Measurements from ENCODE around the gene DNAI1. TPM values are rescaled to one million over a fixed set of nuclear protein-coding genes. Genes with fewer than 3 reads are reported as not detected.

DNAI1 gene
- total and polyA plus RNA-seq, 7 experiments from 2014 or later = not detected

DNA sequence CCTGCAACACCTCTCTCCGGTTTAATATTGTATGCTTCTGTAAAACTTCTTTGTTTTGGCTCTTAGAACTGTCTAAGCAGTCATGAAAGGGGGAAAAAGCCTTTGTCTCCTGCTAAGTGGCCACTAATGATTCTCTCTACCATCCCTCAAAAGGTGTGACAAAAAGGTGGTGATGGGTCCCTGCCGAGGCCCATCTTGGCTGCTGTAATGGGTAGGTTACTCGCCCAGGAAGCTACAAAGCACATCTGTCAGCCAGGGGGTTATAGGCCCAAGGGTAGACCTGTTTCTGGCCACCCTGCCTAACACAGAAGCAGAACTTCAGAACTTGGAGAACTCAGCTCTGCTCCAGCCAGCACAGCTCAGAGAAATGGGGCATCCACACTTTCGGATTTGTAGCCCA is 1.9 kb upstream of the DNAI1 start:
- ATAC-seq = no peak
- intact Hi-C loops (cut with micrococcal nuclease) = loop anchor here in 1 of 2 donors (5.0 to 10.0 kb wide), 3 partner anchors 136 to 1904 kb away; partner anchors contain the start of genes SMIM27, TESK1 and TOPORS

DNA sequence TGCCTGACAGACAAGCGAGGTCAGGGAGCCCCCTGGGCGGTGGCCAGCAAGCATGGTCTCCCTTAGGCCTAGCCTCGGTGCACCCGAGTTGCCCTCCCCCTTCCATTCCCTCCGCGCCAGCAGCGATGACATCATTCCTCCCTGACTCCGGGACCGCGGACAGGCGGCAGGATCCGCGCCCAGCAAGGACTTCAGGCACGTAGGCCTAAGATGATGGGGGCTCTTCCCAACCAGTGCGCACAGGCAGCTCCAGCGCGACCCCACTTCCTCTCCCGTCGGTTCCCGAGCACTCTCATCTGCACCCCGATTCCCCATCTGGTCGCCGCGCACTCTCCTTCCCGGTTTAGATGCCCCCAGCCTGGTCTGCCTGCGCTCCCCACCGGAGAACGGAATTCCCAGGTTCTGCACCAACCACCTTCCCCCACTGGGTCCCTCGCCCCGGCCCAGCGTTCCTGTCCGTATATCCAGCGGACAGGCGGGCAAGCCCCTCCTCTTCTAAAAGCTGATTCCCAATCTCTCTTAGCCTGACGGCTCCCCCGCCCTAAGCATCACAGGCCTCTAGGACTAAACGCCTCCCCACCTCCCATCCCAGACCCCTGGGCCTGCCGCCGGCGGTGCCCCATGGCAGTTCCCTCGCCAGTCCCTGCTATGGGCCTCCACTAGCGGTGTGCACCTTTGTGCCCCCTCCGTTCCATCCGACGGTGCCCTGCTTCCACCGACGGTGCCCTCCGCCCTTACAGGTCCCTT is 1.2 kb upstream of the DNAI1 start:
- Mint-ChIP-seq H3K27ac (peak overlapping the region in 8 of 9 donors; percentile 57 to 90 (median 78)), H3K27me3 (peaks cover 0 to 23% (median 6%) of the 10 kb centered on the region in 5 donors), H3K36me3 (peaks cover 0 to 3% (median 0%) of the 10 kb centered on the region in 5 donors), H3K4me1 (peaks cover 28 to 51% (median 41%) of the 10 kb centered on the region in 7 donors), H3K9me3 (no peaks in the 10 kb centered on the region), H3K4me3 (peak overlapping the region; percentile 86 to 93 (median 91))
- H3K9me3 ChIP-seq (ENCODE audit: control insufficient read depth in 2 of 3, low read length in 3 of 3) = no peaks in the 10 kb centered on the region
- peaks cover 13 to 16% of the 10 kb centered on the region in 2 donors for H3K4me1 ChIP-seq (ENCODE audit: control insufficient read depth in 2 of 2, insufficient read depth in 2 of 2, low read length in 2 of 2)
- no peaks in the 10 kb centered on the region for H3K36me3 ChIP-seq (ENCODE audit: control insufficient read depth in 2 of 3, insufficient read depth in 3 of 3, low read length in 3 of 3)
- DNase-seq (peak in 4 of 9 donors; percentile 7 to 31 (median 14)), ATAC-seq (no peak)
- peak overlapping the region; percentile 41 for H3K27ac ChIP-seq (ENCODE audit: low read depth, low read length)
- H3K4me3 ChIP-seq (ENCODE audit: low read length) = peak overlapping the region; percentile 68
- CTCF ChIA-PET = interaction anchor here (0.6 kb wide), 1 partner anchor 55 kb away, joined by 4 read pairs; no protein-coding TSS in a partner anchor
- POLR2A ChIA-PET = interaction anchor here (0.6 kb wide), 1 partner anchor 207 kb away, joined by 3 read pairs; no protein-coding TSS in a partner anchor
- H3K27me3 ChIP-seq (ENCODE audit: control insufficient read depth in 2 of 2, insufficient read depth in 2 of 2, low read length in 2 of 2) = no peaks in the 10 kb centered on the region
- intact Hi-C loops (cut with micrococcal nuclease) = loop anchor here (1.0 to 10.0 kb wide), 19 partner anchors 20 to 1905 kb away; partner anchors contain the start of genes KIF24 (in 2 of the 2), NUDT2 (in 2 of the 2), RPP25L (in 2 of the 2) and SIGMAR1 (in 2 of the 2)

More for the DNA sequence above, 1.9 kb upstream of the DNAI1 start:
- Mint-ChIP-seq H3K27ac (peak overlapping the region in 1 of 9 donors; percentile 1), H3K27me3 (peaks cover 0 to 23% (median 6%) of the 10 kb centered on the region in 5 donors), H3K36me3 (peaks cover 0 to 6% (median 0%) of the 10 kb centered on the region in 5 donors), H3K4me1 (peaks cover 29 to 53% (median 43%) of the 10 kb centered on the region in 7 donors), H3K4me3 (peak overlapping the region; percentile 86 to 93 (median 91)), H3K9me3 (no peaks in the 10 kb centered on the region)
- ChIA-PET CTCF (interaction anchor here (0.6 kb wide), 1 partner anchor 54 kb away, joined by 4 read pairs; no protein-coding TSS in a partner anchor), POLR2A (interaction anchor here (0.5 kb wide), 1 partner anchor 146 kb away, joined by 4 read pairs; no protein-coding TSS in a partner anchor)
- Histone ChIP-seq H3K4me1 (ENCODE audit: control insufficient read depth in 2 of 2, insufficient read depth in 2 of 2, low read length in 2 of 2) (peaks cover 13 to 16% of the 10 kb centered on the region in 2 donors), H3K4me3 (ENCODE audit: low read length) (no peak overlapping the region), H3K9me3 (ENCODE audit: control insufficient read depth in 2 of 3, low read length in 3 of 3) (no peaks in the 10 kb centered on the region), H3K36me3 (ENCODE audit: control insufficient read depth in 2 of 3, insufficient read depth in 3 of 3, low read length in 3 of 3) (no peaks in the 10 kb centered on the region), H3K27me3 (ENCODE audit: control insufficient read depth in 2 of 2, insufficient read depth in 2 of 2, low read length in 2 of 2) (no peaks in the 10 kb centered on the region), H3K27ac (ENCODE audit: low read depth, low read length) (no peak overlapping the region)
- DNase-seq = no peak

DNA sequence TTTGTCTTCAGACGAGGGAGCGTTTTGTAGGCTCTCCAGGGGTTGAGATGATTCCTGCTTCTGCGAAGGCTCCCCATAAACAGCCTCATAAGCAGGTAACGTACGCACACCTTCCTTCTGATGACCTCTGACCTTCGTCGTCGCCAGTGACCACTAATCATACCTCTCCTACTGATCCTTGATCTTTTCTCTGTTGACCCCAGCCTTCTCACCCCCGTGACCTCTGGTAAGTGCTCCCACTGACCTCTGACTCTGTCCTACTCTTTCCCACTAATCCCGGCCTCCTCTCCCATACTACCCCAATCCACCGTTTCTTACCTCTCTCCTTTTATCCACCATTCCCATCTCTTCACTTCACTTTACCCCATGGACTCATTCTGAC is 345 bp downstream of the DNAI1 start:
- Histone ChIP-seq H3K27ac (ENCODE audit: low read depth, low read length) (no peak overlapping the region), H3K4me1 (ENCODE audit: control insufficient read depth in 2 of 2, insufficient read depth in 2 of 2, low read length in 2 of 2) (peaks cover 13 to 16% of the 10 kb centered on the region in 2 donors), H3K27me3 (ENCODE audit: control insufficient read depth in 2 of 2, insufficient read depth in 2 of 2, low read length in 2 of 2) (no peaks in the 10 kb centered on the region), H3K36me3 (ENCODE audit: control insufficient read depth in 2 of 3, insufficient read depth in 3 of 3, low read length in 3 of 3) (no peaks in the 10 kb centered on the region), H3K4me3 (ENCODE audit: low read length) (peak overlapping the region; percentile 52), H3K9me3 (ENCODE audit: control insufficient read depth in 2 of 3, low read length in 3 of 3) (no peaks in the 10 kb centered on the region)
- peak overlapping the region; percentile 66 to 93 (median 91) for H3K4me3 Mint-ChIP-seq
- peaks cover 0 to 1% (median 0%) of the 10 kb centered on the region in 11 donors for H3K9me3 Mint-ChIP-seq
- no peaks in the 10 kb centered on the region for H3K36me3 Mint-ChIP-seq
- intact Hi-C loops (cut with micrococcal nuclease) = loop anchor here (1.0 to 10.0 kb wide), 19 partner anchors 22 to 1907 kb away; partner anchors contain the start of genes KIF24 (in 2 of the 2), NUDT2 (in 2 of the 2), RPP25L (in 2 of the 2) and SIGMAR1 (in 2 of the 2)
- peaks cover 0 to 23% (median 6%) of the 10 kb centered on the region in 5 donors for H3K27me3 Mint-ChIP-seq
- DNase-seq (no peak), ATAC-seq (no peak)
- H3K4me1 Mint-ChIP-seq = peaks cover 28 to 43% (median 35%) of the 10 kb centered on the region in 7 donors
- H3K27ac Mint-ChIP-seq = peak overlapping the region; percentile 57 to 93 (median 80)
- POLR2A ChIA-PET = interaction anchor here (0.6 to 0.9 kb wide), 2 partner anchors 79 to 153 kb away, joined by 3 read pairs; no protein-coding TSS in a partner anchor
- CTCF ChIA-PET = no interaction called here

DNA sequence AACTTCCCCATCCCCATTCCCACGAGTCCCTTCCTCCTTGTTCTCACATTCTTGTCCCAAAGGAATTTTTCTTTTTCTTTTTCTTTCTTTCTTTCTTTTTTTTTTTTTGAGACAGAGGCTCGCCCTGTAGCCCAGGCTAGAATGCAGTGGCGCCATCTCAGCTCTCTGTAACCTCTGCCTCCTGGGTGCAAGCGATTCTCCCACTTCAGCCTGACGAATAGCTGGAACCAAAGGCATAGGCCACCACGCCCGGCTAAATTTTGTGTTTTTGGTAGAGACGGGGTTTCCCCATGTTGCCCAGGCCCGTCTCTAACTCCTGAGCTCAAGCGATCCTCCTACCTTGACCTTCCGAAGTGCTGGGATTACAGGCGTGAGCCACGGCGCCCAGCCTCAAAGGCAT is 751 bp downstream of the DNAI1 start:
- ATAC-seq (no peak), DNase-seq (no peak)
- Mint-ChIP-seq H3K4me3 (peak overlapping the region in 8 of 10 donors; percentile 17 to 93 (median 90)), H3K4me1 (peaks cover 28 to 43% (median 34%) of the 10 kb centered on the region in 7 donors), H3K27ac (peak overlapping the region in 2 of 9 donors; percentile 22 to 93), H3K9me3 (peaks cover 0 to 1% (median 0%) of the 10 kb centered on the region in 11 donors), H3K27me3 (peaks cover 0 to 23% (median 6%) of the 10 kb centered on the region in 5 donors), H3K36me3 (no peaks in the 10 kb centered on the region)
- H3K4me3 ChIP-seq (ENCODE audit: low read length) = no peak overlapping the region
- intact Hi-C loops (cut with micrococcal nuclease) = loop anchor here in 1 of 2 donors (2.0 to 10.0 kb wide), 7 partner anchors 57 to 1907 kb away; partner anchors contain the start of genes DCAF12, NFX1, SMIM27 and TESK1
- peaks cover 13 to 16% of the 10 kb centered on the region in 2 donors for H3K4me1 ChIP-seq (ENCODE audit: control insufficient read depth in 2 of 2, insufficient read depth in 2 of 2, low read length in 2 of 2)
- H3K36me3 ChIP-seq (ENCODE audit: control insufficient read depth in 2 of 3, insufficient read depth in 3 of 3, low read length in 3 of 3) = no peaks in the 10 kb centered on the region
- H3K27ac ChIP-seq (ENCODE audit: low read depth, low read length) = no peak overlapping the region
- no peaks in the 10 kb centered on the region for H3K9me3 ChIP-seq (ENCODE audit: control insufficient read depth in 2 of 3, low read length in 3 of 3)
- ChIA-PET CTCF (no interaction called here), POLR2A (no interaction called here)
- no peaks in the 10 kb centered on the region for H3K27me3 ChIP-seq (ENCODE audit: control insufficient read depth in 2 of 2, insufficient read depth in 2 of 2, low read length in 2 of 2)

DNA sequence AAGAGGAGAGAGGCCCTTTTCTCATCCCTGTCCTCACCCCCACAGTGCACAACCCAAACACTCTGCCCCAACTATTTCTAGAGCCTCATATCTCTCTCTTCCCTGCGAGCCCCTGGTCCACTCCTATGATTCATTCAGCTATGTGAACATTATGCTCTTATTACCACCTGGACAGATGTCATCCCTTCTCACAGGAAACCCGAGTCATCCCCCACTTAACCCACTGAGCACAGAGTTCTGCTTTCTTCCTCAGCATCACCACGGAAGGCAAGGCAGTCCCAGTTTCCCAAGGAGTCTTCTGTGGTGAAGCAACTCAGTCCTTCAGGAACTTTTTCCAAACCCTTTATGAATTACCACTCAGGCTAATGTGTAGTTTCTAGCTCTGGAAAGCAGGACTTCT is 1.3 kb downstream of the DNAI1 start:
- Mint-ChIP-seq H3K9me3 (peaks cover 0 to 1% (median 0%) of the 10 kb centered on the region in 11 donors), H3K4me3 (peak overlapping the region in 4 of 10 donors; percentile 0 to 93 (median 35)), H3K4me1 (peaks cover 25 to 38% (median 31%) of the 10 kb centered on the region in 7 donors), H3K36me3 (no peaks in the 10 kb centered on the region), H3K27me3 (peaks cover 0 to 23% (median 6%) of the 10 kb centered on the region in 5 donors), H3K27ac (peak overlapping the region in 1 of 9 donors; percentile 22)
- Histone ChIP-seq H3K27me3 (ENCODE audit: control insufficient read depth in 2 of 2, insufficient read depth in 2 of 2, low read length in 2 of 2) (no peaks in the 10 kb centered on the region), H3K4me3 (ENCODE audit: low read length) (no peak overlapping the region), H3K9me3 (ENCODE audit: control insufficient read depth in 2 of 3, low read length in 3 of 3) (no peaks in the 10 kb centered on the region), H3K4me1 (ENCODE audit: control insufficient read depth in 2 of 2, insufficient read depth in 2 of 2, low read length in 2 of 2) (peaks cover 13 to 16% of the 10 kb centered on the region in 2 donors), H3K27ac (ENCODE audit: low read depth, low read length) (no peak overlapping the region), H3K36me3 (ENCODE audit: control insufficient read depth in 2 of 3, insufficient read depth in 3 of 3, low read length in 3 of 3) (no peaks in the 10 kb centered on the region)
- ChIA-PET POLR2A (no interaction called here), CTCF (no interaction called here)
- intact Hi-C loops (cut with micrococcal nuclease) = loop anchor here in 1 of 2 donors (2.0 to 10.0 kb wide), 7 partner anchors 57 to 1908 kb away; partner anchors contain the start of genes DCAF12, NFX1, SMIM27 and TESK1
- DNase-seq (no peak), ATAC-seq (no peak)
